GM23338 (cell line): ENCODE measurements around the gene GALNT15. TPM values are rescaled to one million over a fixed set of nuclear protein-coding genes. Genes with fewer than 3 reads are reported as not detected.

ENCODE experiments used
- ATAC-seq: fragments of 200-7000 bp; cut with Tn5 transposase; 3 replicates; pipeline ENCODE4 v1.9.1; 2020
- DNase-seq: peaks from one replicate; pipeline ENCODE4 v3.0.0-alpha.2; 2015; ENCODE audit warnings: low spot score
- H2AFZ ChIP-seq: fragments of 200-600 bp; sonication (generic); 2 replicates; pipeline ENCODE4 v1.8.0; 2016; ENCODE audit warnings: antibody characterized with exemption, mild to moderate bottlenecking, moderate library complexity
- H3F3A ChIP-seq: fragments of 200-600 bp; sonication (generic); replicated peaks from 2 replicates; pipeline ENCODE4 v1.8.0; 2017; ENCODE audit warnings: antibody characterized with exemption, mixed run types, low read depth
- H3K27ac ChIP-seq: fragments of 200-600 bp; sonication (generic); 2 replicates; pipeline ENCODE4 v1.6.1; 2016; ENCODE audit warnings: low read depth
- H3K27me3 ChIP-seq: fragments of 200-600 bp; sonication (generic); 2 replicates; pipeline ENCODE4 v1.8.0; 2016; ENCODE audit warnings: mild to moderate bottlenecking, mixed run types, moderate library complexity; ENCODE audit not compliant: insufficient read depth
- H3K36me3 ChIP-seq: fragments of 200-600 bp; sonication (generic); 2 replicates; pipeline ENCODE4 v1.8.0; 2016; ENCODE audit warnings: mild to moderate bottlenecking; ENCODE audit not compliant: insufficient read depth
- H3K4me1 ChIP-seq: fragments of 200-600 bp; sonication (generic); 2 replicates; pipeline ENCODE4 v1.8.0; 2016; ENCODE audit warnings: mild to moderate bottlenecking, moderate library complexity; ENCODE audit not compliant: insufficient read depth
- H3K4me2 ChIP-seq: fragments of 200-600 bp; sonication (generic); 2 replicates; pipeline ENCODE4 v1.7.1; 2017; ENCODE audit warnings: mixed run types
- H3K4me3 ChIP-seq: fragments of 200-600 bp; sonication (generic); 2 replicates; pipeline ENCODE4 v1.6.1; 2016; ENCODE audit warnings: mixed run types
- H3K79me2 ChIP-seq: fragments of 200-600 bp; sonication (generic); replicated peaks from 2 replicates; pipeline ENCODE4 v1.8.0; 2017; ENCODE audit warnings: mild to moderate bottlenecking; ENCODE audit not compliant: insufficient read depth
- H3K9me2 ChIP-seq: fragments of 200-600 bp; sonication (generic); 2 replicates; pipeline ENCODE4 v1.8.0; 2017; ENCODE audit not compliant: insufficient read depth
- H4K20me1 ChIP-seq: fragments of 200-600 bp; sonication (generic); replicated peaks from 2 replicates; pipeline ENCODE4 v1.8.0; 2017; ENCODE audit warnings: mild to moderate bottlenecking; ENCODE audit not compliant: insufficient read depth
- H3K27ac Mint-ChIP-seq: 2 replicates; pipeline ENCODE4 v1.8.0; 2020; ENCODE audit warnings: inconsistent platforms, mild to moderate bottlenecking, moderate library complexity, mixed read lengths
- H3K27me3 Mint-ChIP-seq: 3 replicates; pipeline ENCODE4 v1.8.0; 2022; ENCODE audit warnings: low read depth, mild to moderate bottlenecking, moderate library complexity, mixed read lengths, inconsistent platforms; ENCODE audit not compliant: insufficient read depth, poor library complexity
- H3K36me3 Mint-ChIP-seq: 3 replicates; pipeline ENCODE4 v1.8.0; 2021; ENCODE audit warnings: low read depth, mild to moderate bottlenecking, inconsistent platforms, moderate library complexity, mixed read lengths
- H3K4me1 Mint-ChIP-seq: 3 replicates; pipeline ENCODE4 v1.8.0; 2020; ENCODE audit warnings: mild to moderate bottlenecking, inconsistent platforms, mixed read lengths
- H3K4me3 Mint-ChIP-seq: 3 replicates; pipeline ENCODE4 v1.8.0; 2021; ENCODE audit warnings: moderate library complexity, mild to moderate bottlenecking, inconsistent platforms, mixed read lengths
- H3K9me3 Mint-ChIP-seq: 3 replicates; pipeline ENCODE4 v1.8.0; 2020; ENCODE audit warnings: moderate library complexity, mild to moderate bottlenecking, inconsistent platforms, mixed read lengths
- CTCF ChIP-seq, 2 experiments: fragments of 200-600 bp in 1 of 2; sonication (generic) in 1 of 2; conservative IDR thresholded peaks; 2 replicates each; pipeline versions ENCODE4 v1.5.1 to v1.6.1; 2016 to 2017; ENCODE audit warnings: antibody characterized with exemption in 2 of 2, low read depth in 2 of 2, mild to moderate bottlenecking in 2 of 2, moderate library complexity in 1 of 2
- EZH2 ChIP-seq: fragments of 200-600 bp; sonication (generic); IDR thresholded peaks from one replicate; pipeline ENCODE4 v1.8.0; 2017; ENCODE audit warnings: antibody characterized with exemption, mild to moderate bottlenecking, low read depth; ENCODE audit not compliant: unreplicated experiment
- JUNB ChIP-seq: IDR thresholded peaks from one replicate; pipeline ENCODE4 v1.6.1; 2016; ENCODE audit warnings: antibody characterized with exemption; ENCODE audit not compliant: unreplicated experiment
- NANOG ChIP-seq: IDR thresholded peaks from 2 replicates; pipeline ENCODE4 v1.6.1; 2016; ENCODE audit warnings: antibody characterized with exemption, borderline replicate concordance
- STAT1 ChIP-seq: IDR thresholded peaks from one replicate; pipeline ENCODE4 v1.6.1; 2016; ENCODE audit warnings: antibody characterized with exemption; ENCODE audit not compliant: unreplicated experiment
- polyA plus RNA-seq: library from polyadenylated mRNA; unstranded; fragments of >200 nt; fragmentation: Nextera tagmentation; extraction: Ambion mirVana; gene quantifications from 2 replicates; pipeline ENCODE4 v1.2.1, GENCODE V29; 2016
- total RNA-seq: library from RNA; depleted of rRNA; stranded (reverse); fragments of >200 nt; shearing (Covaris generic); gene quantifications from 2 replicates; pipeline ENCODE4 v1.2.3, GENCODE V29; 2014
- TF ChIP-seq, protein P1 (sequence below): fragments of 250-450 bp; sonication (Bioruptor Pico); IDR thresholded peaks from 2 replicates; pipeline ENCODE4 v1.5.0; 2020; ENCODE audit warnings: mild to moderate bottlenecking, moderate library complexity
- TF ChIP-seq, protein P2 (sequence below): IDR thresholded peaks from 2 replicates; pipeline ENCODE4 v1.6.1; 2016; ENCODE audit warnings: antibody characterized with exemption

GALNT15 gene
- total and polyA plus RNA-seq, 2 experiments from 2014 or later = 0.06 to 0.35 TPM

GRCh38 chr3:16182183-16182582, 7.7 kb downstream of the GALNT15 start (continued):
- TF ChIP-seq, protein P1, sequence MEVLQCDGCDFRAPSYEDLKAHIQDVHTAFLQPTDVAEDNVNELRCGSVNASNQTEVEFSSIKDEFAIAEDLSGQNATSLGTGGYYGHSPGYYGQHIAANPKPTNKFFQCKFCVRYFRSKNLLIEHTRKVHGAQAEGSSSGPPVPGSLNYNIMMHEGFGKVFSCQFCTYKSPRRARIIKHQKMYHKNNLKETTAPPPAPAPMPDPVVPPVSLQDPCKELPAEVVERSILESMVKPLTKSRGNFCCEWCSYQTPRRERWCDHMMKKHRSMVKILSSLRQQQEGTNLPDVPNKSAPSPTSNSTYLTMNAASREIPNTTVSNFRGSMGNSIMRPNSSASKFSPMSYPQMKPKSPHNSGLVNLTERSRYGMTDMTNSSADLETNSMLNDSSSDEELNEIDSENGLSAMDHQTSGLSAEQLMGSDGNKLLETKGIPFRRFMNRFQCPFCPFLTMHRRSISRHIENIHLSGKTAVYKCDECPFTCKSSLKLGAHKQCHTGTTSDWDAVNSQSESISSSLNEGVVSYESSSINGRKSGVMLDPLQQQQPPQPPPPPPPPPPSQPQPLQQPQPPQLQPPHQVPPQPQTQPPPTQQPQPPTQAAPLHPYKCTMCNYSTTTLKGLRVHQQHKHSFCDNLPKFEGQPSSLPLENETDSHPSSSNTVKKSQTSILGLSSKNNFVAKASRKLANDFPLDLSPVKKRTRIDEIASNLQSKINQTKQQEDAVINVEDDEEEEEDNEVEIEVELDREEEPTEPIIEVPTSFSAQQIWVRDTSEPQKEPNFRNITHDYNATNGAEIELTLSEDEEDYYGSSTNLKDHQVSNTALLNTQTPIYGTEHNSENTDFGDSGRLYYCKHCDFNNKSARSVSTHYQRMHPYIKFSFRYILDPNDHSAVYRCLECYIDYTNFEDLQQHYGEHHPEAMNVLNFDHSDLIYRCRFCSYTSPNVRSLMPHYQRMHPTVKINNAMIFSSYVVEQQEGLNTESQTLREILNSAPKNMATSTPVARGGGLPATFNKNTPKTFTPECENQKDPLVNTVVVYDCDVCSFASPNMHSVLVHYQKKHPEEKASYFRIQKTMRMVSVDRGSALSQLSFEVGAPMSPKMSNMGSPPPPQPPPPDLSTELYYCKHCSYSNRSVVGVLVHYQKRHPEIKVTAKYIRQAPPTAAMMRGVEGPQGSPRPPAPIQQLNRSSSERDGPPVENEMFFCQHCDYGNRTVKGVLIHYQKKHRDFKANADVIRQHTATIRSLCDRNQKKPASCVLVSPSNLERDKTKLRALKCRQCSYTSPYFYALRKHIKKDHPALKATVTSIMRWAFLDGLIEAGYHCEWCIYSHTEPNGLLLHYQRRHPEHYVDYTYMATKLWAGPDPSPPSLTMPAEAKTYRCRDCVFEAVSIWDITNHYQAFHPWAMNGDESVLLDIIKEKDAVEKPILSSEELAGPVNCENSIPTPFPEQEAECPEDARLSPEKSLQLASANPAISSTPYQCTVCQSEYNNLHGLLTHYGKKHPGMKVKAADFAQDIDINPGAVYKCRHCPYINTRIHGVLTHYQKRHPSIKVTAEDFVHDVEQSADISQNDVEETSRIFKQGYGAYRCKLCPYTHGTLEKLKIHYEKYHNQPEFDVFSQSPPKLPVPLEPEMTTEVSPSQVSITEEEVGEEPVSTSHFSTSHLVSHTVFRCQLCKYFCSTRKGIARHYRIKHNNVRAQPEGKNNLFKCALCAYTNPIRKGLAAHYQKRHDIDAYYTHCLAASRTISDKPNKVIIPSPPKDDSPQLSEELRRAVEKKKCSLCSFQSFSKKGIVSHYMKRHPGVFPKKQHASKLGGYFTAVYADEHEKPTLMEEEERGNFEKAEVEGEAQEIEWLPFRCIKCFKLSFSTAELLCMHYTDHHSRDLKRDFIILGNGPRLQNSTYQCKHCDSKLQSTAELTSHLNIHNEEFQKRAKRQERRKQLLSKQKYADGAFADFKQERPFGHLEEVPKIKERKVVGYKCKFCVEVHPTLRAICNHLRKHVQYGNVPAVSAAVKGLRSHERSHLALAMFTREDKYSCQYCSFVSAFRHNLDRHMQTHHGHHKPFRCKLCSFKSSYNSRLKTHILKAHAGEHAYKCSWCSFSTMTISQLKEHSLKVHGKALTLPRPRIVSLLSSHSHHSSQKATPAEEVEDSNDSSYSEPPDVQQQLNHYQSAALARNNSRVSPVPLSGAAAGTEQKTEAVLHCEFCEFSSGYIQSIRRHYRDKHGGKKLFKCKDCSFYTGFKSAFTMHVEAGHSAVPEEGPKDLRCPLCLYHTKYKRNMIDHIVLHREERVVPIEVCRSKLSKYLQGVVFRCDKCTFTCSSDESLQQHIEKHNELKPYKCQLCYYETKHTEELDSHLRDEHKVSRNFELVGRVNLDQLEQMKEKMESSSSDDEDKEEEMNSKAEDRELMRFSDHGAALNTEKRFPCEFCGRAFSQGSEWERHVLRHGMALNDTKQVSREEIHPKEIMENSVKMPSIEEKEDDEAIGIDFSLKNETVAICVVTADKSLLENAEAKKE (CRISPR knock-in tag) = no peak
- no peak for TF ChIP-seq NANOG
- no peak for TF ChIP-seq STAT1
- TF ChIP-seq CTCF (conservative IDR thresholded peaks at IDR 0.05; ENCODE audit: low read depth in 2 of 2) = no peak
- TF ChIP-seq EZH2 = no peak
- TF ChIP-seq, protein P2, sequence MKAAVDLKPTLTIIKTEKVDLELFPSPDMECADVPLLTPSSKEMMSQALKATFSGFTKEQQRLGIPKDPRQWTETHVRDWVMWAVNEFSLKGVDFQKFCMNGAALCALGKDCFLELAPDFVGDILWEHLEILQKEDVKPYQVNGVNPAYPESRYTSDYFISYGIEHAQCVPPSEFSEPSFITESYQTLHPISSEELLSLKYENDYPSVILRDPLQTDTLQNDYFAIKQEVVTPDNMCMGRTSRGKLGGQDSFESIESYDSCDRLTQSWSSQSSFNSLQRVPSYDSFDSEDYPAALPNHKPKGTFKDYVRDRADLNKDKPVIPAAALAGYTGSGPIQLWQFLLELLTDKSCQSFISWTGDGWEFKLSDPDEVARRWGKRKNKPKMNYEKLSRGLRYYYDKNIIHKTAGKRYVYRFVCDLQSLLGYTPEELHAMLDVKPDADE = no peak

GRCh38 chr3:16182612-16183011, 8.1 kb downstream of the GALNT15 start:
- Histone ChIP-seq H3K79me2 (no peaks in the 10 kb centered on the region), H3K27me3 (no peaks in the 10 kb centered on the region), H3K4me1 (no peaks in the 10 kb centered on the region), H3F3A (no peaks in the 10 kb centered on the region), H3K4me2 (no peak overlapping the region), H3K36me3 (no peaks in the 10 kb centered on the region), H3K9me2 (no peaks in the 10 kb centered on the region), H2AFZ (no peak overlapping the region), H4K20me1 (no peaks in the 10 kb centered on the region), H3K27ac (no peak overlapping the region), H3K4me3 (no peak overlapping the region)
- Mint-ChIP-seq H3K9me3 (no peaks in the 10 kb centered on the region), H3K36me3 (no peaks in the 10 kb centered on the region), H3K27me3 (no peaks in the 10 kb centered on the region), H3K27ac (no peak overlapping the region), H3K4me3 (no peak overlapping the region), H3K4me1 (peaks cover 13% of the 10 kb centered on the region)
- ATAC-seq = no peak
- no peak for DNase-seq
- TF ChIP-seq CTCF (conservative IDR thresholded peaks at IDR 0.05; ENCODE audit: low read depth in 2 of 2) (no peak), JUNB (no peak)
- TF ChIP-seq, protein P2 = no peak
